Measurements from ENCODE around the gene PRAMEF6.
"Not testable (repeated sequence)": the region's sequence is repeated elsewhere in the genome, so short reads cannot be mapped to it uniquely, and the experiment has no call there.

PRAMEF6 gene

GRCh38 chr1:12947480-12947879, at the start of gene PRAMEF6:
PRAMEF6 (minus strand) TSS chr1:12947580; CDS start chr1:12942518, 5,062 bp downstream.
- H3K4me1 Mint-ChIP-seq (ENCODE audit: low read depth); H3K4me3 Mint-ChIP-seq; H3K9me3 Mint-ChIP-seq; H3K27me3 Mint-ChIP-seq (ENCODE audit: low read depth); H3K27ac Mint-ChIP-seq; H3K36me3 Mint-ChIP-seq (ENCODE audit: low read depth): not testable (repeated sequence)

GRCh38 chr1:12924368-12924767, 23.0 kb downstream of the PRAMEF6 start:
- H3K36me3 Mint-ChIP-seq (ENCODE audit: low read depth); H3K27ac Mint-ChIP-seq; H3K4me3 Mint-ChIP-seq: not testable (repeated sequence)

GRCh38 chr1:12921749-12922148, 25.6 kb downstream of the PRAMEF6 start:
- H3K36me3 Mint-ChIP-seq (ENCODE audit: low read depth); H3K4me3 Mint-ChIP-seq; H3K4me1 Mint-ChIP-seq (ENCODE audit: low read depth); H3K27ac Mint-ChIP-seq; H3K9me3 Mint-ChIP-seq; H3K27me3 Mint-ChIP-seq (ENCODE audit: low read depth): not testable (repeated sequence)

More at GRCh38 chr1:12924368-12924767, 23.0 kb downstream of the PRAMEF6 start:
- H3K4me1 Mint-ChIP-seq (ENCODE audit: low read depth); H3K27me3 Mint-ChIP-seq (ENCODE audit: low read depth); H3K9me3 Mint-ChIP-seq: not testable (repeated sequence)

GRCh38 chr1:12916310-12916709, 31.1 kb downstream of the PRAMEF6 start, which contains the start of gene PRAMEF7:
PRAMEF7 (plus strand) TSS chr1:12916610; CDS start chr1:12917693, 1,083 bp downstream.
- not testable (repeated sequence) for H3K4me3 Mint-ChIP-seq; H3K36me3 Mint-ChIP-seq (ENCODE audit: low read depth); H3K4me1 Mint-ChIP-seq (ENCODE audit: low read depth); H3K9me3 Mint-ChIP-seq; H3K27ac Mint-ChIP-seq; H3K27me3 Mint-ChIP-seq (ENCODE audit: low read depth)

GRCh38 chr1:12903793-12904572, 43.4 kb downstream of the PRAMEF6 start:
- H3K27me3 Mint-ChIP-seq (ENCODE audit: low read depth); H3K9me3 Mint-ChIP-seq; H3K36me3 Mint-ChIP-seq (ENCODE audit: low read depth); H3K27ac Mint-ChIP-seq; H3K4me3 Mint-ChIP-seq; H3K4me1 Mint-ChIP-seq (ENCODE audit: low read depth): not testable (repeated sequence)

- H3K36me3 Mint-ChIP-seq (ENCODE audit: low read depth); H3K27me3 Mint-ChIP-seq (ENCODE audit: low read depth); H3K4me1 Mint-ChIP-seq (ENCODE audit: low read depth); H3K4me3 Mint-ChIP-seq; H3K27ac Mint-ChIP-seq; H3K9me3 Mint-ChIP-seq: not testable (repeated sequence)
These were observed 48.2 kb downstream of the PRAMEF6 start for GRCh38 chr1:12899186-12899585.

- not testable (repeated sequence) for H3K9me3 Mint-ChIP-seq; H3K36me3 Mint-ChIP-seq (ENCODE audit: low read depth); H3K4me1 Mint-ChIP-seq (ENCODE audit: low read depth); H3K4me3 Mint-ChIP-seq; H3K27ac Mint-ChIP-seq; H3K27me3 Mint-ChIP-seq (ENCODE audit: low read depth)
These were observed 49.2 kb downstream of the PRAMEF6 start, which contains the start of gene PRAMEF10 for GRCh38 chr1:12898170-12898569. PRAMEF10 (minus strand) TSS chr1:12898270; CDS start chr1:12895847, 2,423 bp downstream.
